ENCODE measurements around the gene KCTD2. TPM values are rescaled to one million over a fixed set of nuclear protein-coding genes. Genes with fewer than 3 reads are reported as not detected.

Gene KCTD2
- total RNA-seq, 2 donors from 2014 or later: 18.7 to 22.7 TPM

GRCh38 chr17:75110234-75110937 is 63.4 kb downstream of the KCTD2 start:
- no peaks in the 10 kb centered on the region for H3K36me3 ChIP-seq
- no peaks in the 10 kb centered on the region for H3K9me3 ChIP-seq
- no peak for DNase-seq (ENCODE audit: low spot score)
- no peak for TF ChIP-seq CTCF (IDR thresholded peaks at IDR 0.05)
- peaks cover 18 to 40% of the 10 kb centered on the region in 2 donors for H3K4me1 ChIP-seq (ENCODE audit: control insufficient read depth in 1 of 2, low read depth in 2 of 2)
- H3K27me3 ChIP-seq (replicated peaks; ENCODE audit: insufficient read depth): no peaks in the 10 kb centered on the region
- peak overlapping the region; percentile 94 for H3K4me3 ChIP-seq
- H3K27ac ChIP-seq: no peak overlapping the region
- ATAC-seq (ENCODE audit: insufficient number of reproducible peaks, low FRiP score, low read depth): no peak

- Histone ChIP-seq H3K27ac (no peak overlapping the region), H3K4me3 (no peak overlapping the region), H3K36me3 (no peaks in the 10 kb centered on the region), H3K27me3 (replicated peaks; ENCODE audit: insufficient read depth) (no peaks in the 10 kb centered on the region), H3K9me3 (no peaks in the 10 kb centered on the region), H3K4me1 (ENCODE audit: control insufficient read depth in 1 of 2, low read depth in 2 of 2) (peaks cover 18 to 40% of the 10 kb centered on the region in 2 donors)
- no peak for DNase-seq (ENCODE audit: low spot score)
- no peak for ATAC-seq (ENCODE audit: insufficient number of reproducible peaks, low FRiP score, low read depth)
- TF ChIP-seq CTCF (IDR thresholded peaks at IDR 0.05): no peak
Measured at GRCh38 chr17:75111777-75112335, 64.8 kb downstream of the KCTD2 start.

- H3K4me1 ChIP-seq (ENCODE audit: control insufficient read depth in 1 of 2, low read depth in 2 of 2): peaks cover 18 to 38% of the 10 kb centered on the region in 2 donors
- peak; percentile 96 for TF ChIP-seq CTCF (IDR thresholded peaks at IDR 0.05)
- no peaks in the 10 kb centered on the region for H3K27me3 ChIP-seq (replicated peaks; ENCODE audit: insufficient read depth)
- peak overlapping the region; percentile 50 to 74 for H3K27ac ChIP-seq
- H3K4me3 ChIP-seq: peak overlapping the region; percentile 74
- H3K36me3 ChIP-seq: no peaks in the 10 kb centered on the region
- ATAC-seq (ENCODE audit: insufficient number of reproducible peaks, low FRiP score, low read depth) (peak; percentile 58), DNase-seq (ENCODE audit: low spot score) (peak; percentile 78)
- no peaks in the 10 kb centered on the region for H3K9me3 ChIP-seq
Measured at GRCh38 chr17:75113798-75114551, 67.0 kb downstream of the KCTD2 start.

- Histone ChIP-seq H3K4me1 (ENCODE audit: control insufficient read depth in 1 of 2, low read depth in 2 of 2) (peaks cover 14 to 34% of the 10 kb centered on the region in 2 donors), H3K27ac (peak overlapping the region; percentile 50 to 74), H3K36me3 (no peaks in the 10 kb centered on the region), H3K9me3 (no peaks in the 10 kb centered on the region), H3K27me3 (replicated peaks; ENCODE audit: insufficient read depth) (no peaks in the 10 kb centered on the region), H3K4me3 (peak overlapping the region; percentile 74)
- TF ChIP-seq CTCF (IDR thresholded peaks at IDR 0.05): no peak
- ATAC-seq (ENCODE audit: insufficient number of reproducible peaks, low FRiP score, low read depth) (no peak), DNase-seq (ENCODE audit: low spot score) (no peak)
Measured at GRCh38 chr17:75114552-75115314, 67.7 kb downstream of the KCTD2 start.

Other genes starting within 250 kb of the KCTD2 start
- gene GRIN2C, start 187.3 kb upstream of the KCTD2 start, total RNA-seq: 1 to 10 TPM in 1 of 2 donors, under 1 TPM in 1; 0.42 to 1.4 TPM
- 1 to 10 TPM; 4.4 to 9.7 TPM for gene FDXR, start 174.2 kb upstream of the KCTD2 start, total RNA-seq
- not detected for gene FADS6, start 153.6 kb upstream of the KCTD2 start, total RNA-seq
- not detected for gene USH1G, start 124.0 kb upstream of the KCTD2 start, total RNA-seq
- gene OTOP2, start 123.0 kb upstream of the KCTD2 start, total RNA-seq: not detected
- not detected for gene OTOP3, start 111.3 kb upstream of the KCTD2 start, total RNA-seq
- gene HID1, start 74.5 kb upstream of the KCTD2 start, total RNA-seq: 10 to 100 TPM; 14.3 to 14.8 TPM
- 10 to 100 TPM; 26.4 to 29.8 TPM for gene CDR2L, start 59.6 kb upstream of the KCTD2 start, total RNA-seq
- gene MRPL58, start 34.6 kb upstream of the KCTD2 start, total RNA-seq: 10 to 100 TPM; 40.3 to 82.6 TPM
- gene ATP5PD, start 256 bp upstream of the KCTD2 start, total RNA-seq: 100 to 1,000 TPM; 109 to 189 TPM
- gene SLC16A5, start 40.7 kb downstream of the KCTD2 start, total RNA-seq: 10 to 100 TPM in 1 of 2 donors, 1 to 10 TPM in 1; 9.2 to 10.0 TPM
- gene ARMC7, start 62.7 kb downstream of the KCTD2 start, total RNA-seq: 1 to 10 TPM; 6.1 to 7.6 TPM
- gene NT5C, start 84.5 kb downstream of the KCTD2 start, total RNA-seq: 10 to 100 TPM; 57.9 to 80.0 TPM
- gene JPT1, start 107.3 kb downstream of the KCTD2 start, total RNA-seq: 10 to 100 TPM; 19.6 to 45.7 TPM
- gene SUMO2, start 135.7 kb downstream of the KCTD2 start, total RNA-seq: 10 to 100 TPM; 57.9 to 60.1 TPM
- 10 to 100 TPM; 30.3 to 39.3 TPM for gene NUP85, start 158.5 kb downstream of the KCTD2 start, total RNA-seq
- 10 to 100 TPM; 33.3 to 41.9 TPM for gene GGA3, start 214.4 kb downstream of the KCTD2 start, total RNA-seq
- 10 to 100 TPM; 29.0 to 33.2 TPM for gene MRPS7, start 214.7 kb downstream of the KCTD2 start, total RNA-seq
- 10 to 100 TPM; 32.5 to 70.1 TPM for gene MIF4GD, start 224.0 kb downstream of the KCTD2 start, total RNA-seq
- gene SLC25A19, start 242.2 kb downstream of the KCTD2 start, total RNA-seq: 10 to 100 TPM in 1 of 2 donors, 1 to 10 TPM in 1; 6.1 to 12.6 TPM